Stimulated activated naive CD8-positive, alpha-beta T cell treated with anti-CD3 and anti-CD28 coated beads, Interleukin-15, Interleukin-2, amounts not matched to agents 100 ng/mL and 50 ng/mL, for 24 hours (primary cell): Measurements from ENCODE around the gene SLC15A1.

Experiments
- H3K27ac Mint-ChIP-seq: one replicate; pipeline ENCODE4 v1.8.0; 2021; ENCODE audit warnings: mild to moderate bottlenecking, mixed read lengths
- H3K27me3 Mint-ChIP-seq: one replicate; pipeline ENCODE4 v1.8.0; 2021; ENCODE audit warnings: mixed read lengths
- H3K36me3 Mint-ChIP-seq: one replicate; pipeline ENCODE4 v1.8.0; 2021; ENCODE audit warnings: low read depth, mixed read lengths
- H3K4me1 Mint-ChIP-seq: one replicate; pipeline ENCODE4 v1.8.0; 2021; ENCODE audit warnings: low read depth, mixed read lengths
- H3K4me3 Mint-ChIP-seq: one replicate; pipeline ENCODE4 v1.8.0; 2021; ENCODE audit warnings: mild to moderate bottlenecking, mixed read lengths
- H3K9me3 Mint-ChIP-seq: one replicate; pipeline ENCODE4 v1.8.0; 2021; ENCODE audit warnings: mixed read lengths

The SLC15A1 gene

GRCh38 chr13:98717891-98718290 lies 34.6 kb downstream of the SLC15A1 start:
- Mint-ChIP-seq H3K9me3 (no peaks in the 10 kb centered on the region), H3K4me1 (no peaks in the 10 kb centered on the region), H3K27me3 (peaks cover 5% of the 10 kb centered on the region), H3K4me3 (no peak overlapping the region), H3K36me3 (no peaks in the 10 kb centered on the region), H3K27ac (no peak overlapping the region)

- H3K4me1 Mint-ChIP-seq, result no peaks in the 10 kb centered on the region
- no peak overlapping the region for H3K27ac Mint-ChIP-seq
- no peaks in the 10 kb centered on the region for H3K36me3 Mint-ChIP-seq
- no peak overlapping the region for H3K4me3 Mint-ChIP-seq
- H3K27me3 Mint-ChIP-seq, result peaks cover 7% of the 10 kb centered on the region
- H3K9me3 Mint-ChIP-seq, result no peaks in the 10 kb centered on the region
Measured at GRCh38 chr13:98717256-98717655, 35.2 kb downstream of the SLC15A1 start.

GRCh38 chr13:98710521-98710920 lies 42.0 kb downstream of the SLC15A1 start:
- Mint-ChIP-seq H3K36me3 (no peaks in the 10 kb centered on the region), H3K27me3 (peaks cover 21% of the 10 kb centered on the region), H3K4me3 (no peak overlapping the region), H3K9me3 (peaks cover 7% of the 10 kb centered on the region), H3K4me1 (peaks cover 6% of the 10 kb centered on the region), H3K27ac (no peak overlapping the region)

DNA sequence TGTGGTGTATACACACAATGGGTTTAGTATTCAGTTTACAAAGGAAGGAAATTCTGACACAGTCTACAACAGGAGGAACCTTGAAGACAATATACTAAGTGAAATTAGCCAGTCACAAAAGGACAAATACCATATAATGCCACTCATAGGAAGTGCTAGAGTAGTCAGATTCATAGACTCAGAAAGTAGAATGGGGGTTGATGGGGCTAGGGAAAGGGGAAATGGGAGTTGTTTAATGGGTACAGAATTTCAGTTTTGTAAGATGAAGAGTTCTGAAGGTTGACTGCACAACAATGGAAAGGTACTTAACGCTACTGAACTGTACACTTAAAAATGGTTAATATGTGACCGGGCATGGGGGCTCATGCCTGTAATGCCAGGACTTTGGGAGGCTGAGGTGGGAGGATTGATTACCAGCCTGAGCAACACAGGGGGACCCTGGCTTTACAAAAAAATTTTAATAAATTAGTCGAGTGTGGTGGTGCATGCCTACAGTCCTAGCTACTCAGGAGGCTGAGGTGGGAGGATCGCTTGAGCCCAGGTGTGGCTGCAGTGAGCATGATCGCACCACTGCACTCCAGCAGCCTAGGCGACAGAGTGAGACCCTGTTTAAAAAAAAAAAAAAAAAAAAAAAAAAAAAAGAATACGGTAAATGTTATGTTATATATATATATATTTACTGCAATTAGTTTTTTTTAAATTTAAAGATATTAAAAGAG lies 45.0 kb downstream of the SLC15A1 start:
- peaks cover 6% of the 10 kb centered on the region for H3K4me1 Mint-ChIP-seq
- H3K27me3 Mint-ChIP-seq, result peaks cover 28% of the 10 kb centered on the region
- no peak overlapping the region for H3K4me3 Mint-ChIP-seq
- H3K36me3 Mint-ChIP-seq, result no peaks in the 10 kb centered on the region
- H3K27ac Mint-ChIP-seq, result no peak overlapping the region
- peaks cover 7% of the 10 kb centered on the region for H3K9me3 Mint-ChIP-seq

GRCh38 chr13:98706446-98707110 lies 45.9 kb downstream of the SLC15A1 start:
- H3K27ac Mint-ChIP-seq, result no peak overlapping the region
- no peak overlapping the region for H3K4me3 Mint-ChIP-seq
- H3K9me3 Mint-ChIP-seq, result peaks cover 7% of the 10 kb centered on the region
- H3K36me3 Mint-ChIP-seq, result no peaks in the 10 kb centered on the region
- H3K4me1 Mint-ChIP-seq, result peaks cover 6% of the 10 kb centered on the region
- H3K27me3 Mint-ChIP-seq, result peaks cover 29% of the 10 kb centered on the region

- no peaks in the 10 kb centered on the region for H3K36me3 Mint-ChIP-seq
- H3K4me1 Mint-ChIP-seq, result no peaks in the 10 kb centered on the region
- H3K4me3 Mint-ChIP-seq, result no peak overlapping the region
- no peaks in the 10 kb centered on the region for H3K9me3 Mint-ChIP-seq
- no peak overlapping the region for H3K27ac Mint-ChIP-seq
- H3K27me3 Mint-ChIP-seq, result peaks cover 30% of the 10 kb centered on the region
Measured at GRCh38 chr13:98697791-98698190, 54.7 kb downstream of the SLC15A1 start.

- Mint-ChIP-seq H3K27me3 (peaks cover 18% of the 10 kb centered on the region), H3K4me1 (no peaks in the 10 kb centered on the region), H3K36me3 (no peaks in the 10 kb centered on the region), H3K27ac (no peak overlapping the region), H3K4me3 (no peak overlapping the region), H3K9me3 (no peaks in the 10 kb centered on the region)
Measured at GRCh38 chr13:98693756-98694155, 58.7 kb downstream of the SLC15A1 start.

GRCh38 chr13:98691360-98691759 lies 61.1 kb downstream of the SLC15A1 start:
- Mint-ChIP-seq H3K27ac (no peak overlapping the region), H3K36me3 (no peaks in the 10 kb centered on the region), H3K4me3 (no peak overlapping the region), H3K27me3 (peaks cover 9% of the 10 kb centered on the region), H3K4me1 (no peaks in the 10 kb centered on the region), H3K9me3 (no peaks in the 10 kb centered on the region)

- Mint-ChIP-seq H3K9me3 (no peaks in the 10 kb centered on the region), H3K27me3 (peaks cover 4% of the 10 kb centered on the region), H3K27ac (no peak overlapping the region), H3K4me3 (no peak overlapping the region), H3K4me1 (no peaks in the 10 kb centered on the region), H3K36me3 (no peaks in the 10 kb centered on the region)
Measured at GRCh38 chr13:98690348-98691022, 62.0 kb downstream of the SLC15A1 start.

DNA sequence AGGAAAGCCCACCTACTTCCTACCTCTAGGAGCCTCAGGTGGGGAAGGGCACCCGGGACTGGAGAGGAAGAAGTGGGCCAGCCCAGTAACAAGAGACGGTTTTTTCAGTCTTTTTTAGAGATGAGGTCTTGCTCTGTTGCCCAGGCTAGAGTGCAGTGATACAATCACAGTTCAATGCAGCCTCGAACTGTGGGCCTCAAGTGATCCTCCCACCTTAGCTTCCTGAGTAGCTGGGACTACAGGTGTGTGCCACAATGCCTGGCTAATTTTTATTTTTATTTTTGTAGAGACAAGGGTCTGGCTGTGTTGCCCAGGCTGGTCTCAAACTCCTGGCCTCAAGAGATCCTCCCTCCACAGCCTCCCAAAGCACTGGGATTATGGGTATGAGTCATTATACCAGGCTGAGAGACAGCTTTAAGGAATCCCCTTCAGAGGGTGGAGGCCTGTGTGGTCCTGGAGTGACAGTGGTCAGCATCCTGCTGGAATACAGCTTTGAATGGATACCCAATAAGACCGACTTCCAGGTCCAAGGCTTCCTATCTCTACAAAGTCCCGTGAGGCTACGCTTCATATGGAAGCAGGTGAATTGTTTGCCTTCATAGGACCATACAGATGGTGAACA lies 63.0 kb downstream of the SLC15A1 start:
- H3K9me3 Mint-ChIP-seq, result no peaks in the 10 kb centered on the region
- no peak overlapping the region for H3K27ac Mint-ChIP-seq
- no peaks in the 10 kb centered on the region for H3K4me1 Mint-ChIP-seq
- H3K27me3 Mint-ChIP-seq, result peaks cover 4% of the 10 kb centered on the region
- no peak overlapping the region for H3K4me3 Mint-ChIP-seq
- H3K36me3 Mint-ChIP-seq, result no peaks in the 10 kb centered on the region

DNA sequence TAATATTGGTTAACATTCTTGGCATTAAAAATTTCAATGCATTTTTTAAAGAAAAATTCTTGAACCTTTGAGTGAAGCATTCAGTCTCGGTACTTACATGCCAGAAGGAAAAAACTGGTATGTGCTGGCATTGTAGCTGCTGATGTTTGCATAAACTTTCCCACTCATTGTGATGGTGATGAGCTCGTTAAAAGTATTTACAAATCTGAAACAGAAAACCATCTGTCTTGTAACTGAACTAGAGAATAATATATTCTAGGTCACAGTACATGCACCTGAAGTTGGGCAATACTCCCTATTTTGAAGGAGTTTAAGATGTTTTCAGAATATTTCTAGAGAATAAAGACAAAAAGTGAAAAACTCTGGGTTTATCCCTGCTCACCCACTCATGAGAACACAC lies 64.1 kb downstream of the SLC15A1 start:
- Mint-ChIP-seq H3K36me3 (no peaks in the 10 kb centered on the region), H3K9me3 (no peaks in the 10 kb centered on the region), H3K27me3 (peaks cover 10% of the 10 kb centered on the region), H3K4me1 (no peaks in the 10 kb centered on the region), H3K27ac (no peak overlapping the region), H3K4me3 (no peak overlapping the region)

DNA sequence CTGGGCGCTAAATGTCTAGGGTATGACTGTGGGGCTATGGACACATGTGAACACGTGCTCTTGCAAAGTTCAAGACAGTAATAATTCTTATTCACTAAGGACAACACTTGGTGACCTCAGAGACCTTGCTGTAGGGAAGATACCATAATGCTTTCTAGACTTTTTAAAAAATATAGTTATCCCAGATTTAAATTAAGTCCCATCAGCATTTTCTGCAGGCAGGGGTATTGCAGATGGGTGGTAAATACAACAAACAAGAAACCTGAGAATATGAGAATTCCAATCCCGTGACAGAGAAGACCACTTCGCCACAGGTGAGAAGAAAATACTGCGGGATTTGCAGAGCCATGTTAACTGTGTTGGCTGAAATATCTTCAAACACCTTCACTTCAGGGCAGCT lies 65.2 kb downstream of the SLC15A1 start:
- Mint-ChIP-seq H3K36me3 (no peaks in the 10 kb centered on the region), H3K27ac (no peak overlapping the region), H3K4me1 (no peaks in the 10 kb centered on the region), H3K27me3 (peaks cover 15% of the 10 kb centered on the region), H3K4me3 (no peak overlapping the region), H3K9me3 (no peaks in the 10 kb centered on the region)

DNA sequence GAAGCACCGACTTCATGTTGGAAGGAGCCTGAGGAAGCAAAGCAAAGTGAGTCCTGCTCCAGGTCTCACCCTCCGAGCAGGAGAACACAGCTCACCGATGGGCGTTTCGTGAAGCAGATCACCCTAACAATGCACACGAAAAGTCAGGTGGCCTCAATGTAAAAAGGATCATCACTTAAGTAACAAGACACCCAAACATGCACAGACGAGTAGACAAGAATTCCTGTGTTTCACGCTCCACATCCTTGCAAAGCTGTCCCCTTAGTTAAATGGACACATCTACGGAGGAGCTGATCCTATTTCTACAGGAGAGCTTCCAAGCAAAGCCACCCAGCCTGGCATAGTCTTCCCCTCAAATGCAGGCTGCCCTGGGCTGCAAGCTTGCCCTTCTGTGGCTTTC lies 66.2 kb downstream of the SLC15A1 start:
- H3K9me3 Mint-ChIP-seq, result no peaks in the 10 kb centered on the region
- no peak overlapping the region for H3K27ac Mint-ChIP-seq
- H3K4me3 Mint-ChIP-seq, result no peak overlapping the region

GRCh38 chr13:98685146-98685545 lies 67.3 kb downstream of the SLC15A1 start:
- no peak overlapping the region for H3K27ac Mint-ChIP-seq
- H3K9me3 Mint-ChIP-seq, result no peaks in the 10 kb centered on the region
- no peaks in the 10 kb centered on the region for H3K4me1 Mint-ChIP-seq
- H3K27me3 Mint-ChIP-seq, result peaks cover 15% of the 10 kb centered on the region
- no peak overlapping the region for H3K4me3 Mint-ChIP-seq
- no peaks in the 10 kb centered on the region for H3K36me3 Mint-ChIP-seq

More for the DNA sequence above, 66.2 kb downstream of the SLC15A1 start:
- no peaks in the 10 kb centered on the region for H3K4me1 Mint-ChIP-seq
- H3K36me3 Mint-ChIP-seq, result no peaks in the 10 kb centered on the region
- peaks cover 15% of the 10 kb centered on the region for H3K27me3 Mint-ChIP-seq

GRCh38 chr13:98681049-98681448 lies 71.4 kb downstream of the SLC15A1 start:
- no peak overlapping the region for H3K4me3 Mint-ChIP-seq
- H3K9me3 Mint-ChIP-seq, result no peaks in the 10 kb centered on the region
- no peaks in the 10 kb centered on the region for H3K4me1 Mint-ChIP-seq
- H3K27ac Mint-ChIP-seq, result no peak overlapping the region
- peaks cover 11% of the 10 kb centered on the region for H3K27me3 Mint-ChIP-seq
- no peaks in the 10 kb centered on the region for H3K36me3 Mint-ChIP-seq
